Measurements from ENCODE around the gene E2F7.

DNA sequence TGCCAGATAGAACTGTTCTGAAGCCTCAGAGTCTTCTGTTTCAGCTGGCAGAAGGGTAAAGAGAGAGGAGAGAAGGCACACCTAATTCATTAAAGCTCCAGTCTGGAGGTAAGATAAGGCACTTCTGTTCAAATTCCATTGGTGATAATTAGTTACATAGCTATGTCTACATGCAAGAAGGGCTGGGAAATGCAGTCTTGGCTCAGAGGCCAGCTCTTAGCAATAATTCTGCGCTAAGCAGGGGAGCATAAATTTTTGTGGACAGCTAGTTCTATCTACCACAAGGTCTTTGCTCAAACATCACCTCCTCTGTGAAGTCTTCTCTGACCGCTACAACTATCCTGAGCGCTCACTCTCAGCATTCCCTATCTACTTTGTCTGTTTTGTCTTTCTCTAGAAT lies 14.3 kb upstream of the E2F7 start:
- TF ChIP-seq, protein P1, sequence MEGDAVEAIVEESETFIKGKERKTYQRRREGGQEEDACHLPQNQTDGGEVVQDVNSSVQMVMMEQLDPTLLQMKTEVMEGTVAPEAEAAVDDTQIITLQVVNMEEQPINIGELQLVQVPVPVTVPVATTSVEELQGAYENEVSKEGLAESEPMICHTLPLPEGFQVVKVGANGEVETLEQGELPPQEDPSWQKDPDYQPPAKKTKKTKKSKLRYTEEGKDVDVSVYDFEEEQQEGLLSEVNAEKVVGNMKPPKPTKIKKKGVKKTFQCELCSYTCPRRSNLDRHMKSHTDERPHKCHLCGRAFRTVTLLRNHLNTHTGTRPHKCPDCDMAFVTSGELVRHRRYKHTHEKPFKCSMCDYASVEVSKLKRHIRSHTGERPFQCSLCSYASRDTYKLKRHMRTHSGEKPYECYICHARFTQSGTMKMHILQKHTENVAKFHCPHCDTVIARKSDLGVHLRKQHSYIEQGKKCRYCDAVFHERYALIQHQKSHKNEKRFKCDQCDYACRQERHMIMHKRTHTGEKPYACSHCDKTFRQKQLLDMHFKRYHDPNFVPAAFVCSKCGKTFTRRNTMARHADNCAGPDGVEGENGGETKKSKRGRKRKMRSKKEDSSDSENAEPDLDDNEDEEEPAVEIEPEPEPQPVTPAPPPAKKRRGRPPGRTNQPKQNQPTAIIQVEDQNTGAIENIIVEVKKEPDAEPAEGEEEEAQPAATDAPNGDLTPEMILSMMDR (IDR thresholded peaks at IDR 0.05) = no peak
- TF ChIP-seq EZH2phosphoT487 (IDR thresholded peaks at IDR 0.05) = no peak
- TF ChIP-seq EZH2 (IDR thresholded peaks at IDR 0.05) = no peak

Measured in neural progenitor cell (in vitro differentiated cells).